K562 (cell line): Measurements from ENCODE around the gene TBC1D16. TPM values are rescaled to one million over a fixed set of nuclear protein-coding genes. Genes with fewer than 3 reads are reported as not detected.

Experiments
- ATAC-seq: fragments of 200-7000 bp; cut with Tn5 transposase; 3 replicates; pipeline ENCODE4 v1.9.1; 2020; ENCODE audit warnings: moderate library complexity
- BruUV-seq: library from RNA; stranded (reverse); fragments of 400-500 nt; replicated peaks from 2 replicates; lab custom pipeline; 2021; lab: Mats Ljungman, UMichigan
- CTCF ChIA-PET: fragments of 300-600 bp; formaldehyde crosslinking; extraction: SDS; loops from one replicate; lab custom pipeline; 2021; ENCODE audit warnings: low intra/inter-chr PET ratio; lab: Yijun Ruan, JAX
- POLR2A ChIA-PET: fragments of 300-600, 350-650 bp; sonication (Branson Sonifier 250); formaldehyde crosslinking; extraction: SDS; loops from one replicate; lab custom pipeline; 2021; ENCODE audit warnings: antibody characterized with exemption, inconsistent platforms; lab: Yijun Ruan, JAX
- DNase-seq, 4 experiments: peaks; one replicate each; pipeline versions ENCODE4 v3.0.0 to v3.0.0-alpha.2; 2011 to 2018; ENCODE audit warnings: low spot score in 3 of 4, mixed read lengths in 3 of 4; ENCODE audit errors: extremely low read depth in 1 of 4
- FAIRE-seq: peaks from 2 replicates; lab custom pipeline; 2011; peaks lifted over from hg19 to GRCh38; lab: Jason Lieb, UNC
- H2AFZ ChIP-seq: 2 replicates; pipeline ENCODE4 v1.6.0; 2011; ENCODE audit warnings: low read depth, low read length, control low read depth, inconsistent platforms
- H3K27ac ChIP-seq: fragments of 200-600 bp; 3 replicates; pipeline ENCODE4 v1.8.0; 2011; ENCODE audit warnings: low read depth, mild to moderate bottlenecking, control low read depth, inconsistent platforms, low read length, moderate library complexity, mixed read lengths; ENCODE audit errors: extremely low read depth
- H3K27me3 ChIP-seq, 2 experiments: fragments of 300-600 bp in 1 of 2; 2 replicates in 1 of 2; 3 replicates in 1 of 2; pipeline versions ENCODE4 v1.6.0 to v1.8.0; 2011; ENCODE audit warnings: inconsistent platforms in 2 of 2, low read length in 2 of 2, mild to moderate bottlenecking in 1 of 2, mixed read lengths in 1 of 2, moderate library complexity in 1 of 2; ENCODE audit not compliant: control insufficient read depth in 2 of 2, insufficient read depth in 2 of 2
- H3K36me3 ChIP-seq: fragments of 300-600 bp; 3 replicates; pipeline ENCODE4 v1.8.0; 2011; ENCODE audit warnings: mild to moderate bottlenecking, low read length, inconsistent platforms; ENCODE audit not compliant: control insufficient read depth, insufficient read depth
- H3K4me1 ChIP-seq, 2 experiments: fragments of 200-600 bp in 1 of 2; replicated peaks in 1 of 2; 2 replicates in 1 of 2; 3 replicates in 1 of 2; pipeline versions ENCODE4 v1.5.1 to v1.8.0; 2011; ENCODE audit warnings: inconsistent platforms in 2 of 2, low read length in 2 of 2, mild to moderate bottlenecking in 1 of 2, mixed read lengths in 1 of 2, moderate library complexity in 1 of 2; ENCODE audit not compliant: control insufficient read depth in 2 of 2, insufficient read depth in 2 of 2
- H3K4me2 ChIP-seq: 2 replicates; pipeline ENCODE4 v1.6.1; 2011; ENCODE audit warnings: low read length, control low read depth, inconsistent platforms, mixed read lengths; ENCODE audit not compliant: insufficient read depth
- H3K4me3 ChIP-seq: fragments of 200-600 bp; sonication (generic), shearing (Covaris generic); 2 replicates; pipeline ENCODE4 v1.5.1; 2016; ENCODE audit warnings: control low read depth, inconsistent platforms
- H3K79me2 ChIP-seq: fragments of 200-600 bp; 3 replicates; pipeline ENCODE4 v1.8.0; 2011; ENCODE audit warnings: low read length, inconsistent platforms; ENCODE audit not compliant: control insufficient read depth, insufficient read depth
- H3K9ac ChIP-seq, 2 experiments: 2 replicates each; pipeline versions ENCODE4 v1.6.0 to v1.6.1; 2011; ENCODE audit warnings: low read depth in 2 of 2, low read length in 2 of 2, control low read depth in 1 of 2, inconsistent platforms in 1 of 2, mild to moderate bottlenecking in 1 of 2, mixed read lengths in 1 of 2; ENCODE audit not compliant: insufficient read depth in 1 of 2
- H3K9me1 ChIP-seq: one replicate; pipeline ENCODE4 v1.6.0; 2011; ENCODE audit warnings: inconsistent platforms, mild to moderate bottlenecking, low read length, moderate library complexity; ENCODE audit not compliant: control insufficient read depth, insufficient read depth
- H3K9me3 ChIP-seq: replicated peaks from 2 replicates; pipeline ENCODE4 v1.5.1; 2011; ENCODE audit warnings: low read depth, low read length, inconsistent platforms; ENCODE audit not compliant: control insufficient read depth, insufficient read depth
- H4K20me1 ChIP-seq: replicated peaks from 2 replicates; pipeline ENCODE4 v1.6.1; 2011; ENCODE audit warnings: low read length, inconsistent platforms, mixed read lengths; ENCODE audit not compliant: control insufficient read depth, insufficient read depth
- CREM ChIP-seq: IDR thresholded peaks from 2 replicates; pipeline ENCODE4 v1.6.1; 2014; ENCODE audit warnings: antibody characterized with exemption, low read depth
- JUND ChIP-seq, 2 experiments: IDR thresholded peaks; 2 replicates in 1 of 2; 3 replicates in 1 of 2; pipeline ENCODE4 v1.6.1; 2011; ENCODE audit warnings: borderline replicate concordance in 2 of 2, low read depth in 2 of 2, low read length in 2 of 2, improper control_type of control experiment in 1 of 2, missing biosample characterization in 1 of 2, missing genetic modification characterization in 1 of 2, missing genetic modification reagents in 1 of 2
- L3MBTL2 ChIP-seq: fragments of 450-650 bp; IDR thresholded peaks from 2 replicates; pipeline ENCODE4 v1.6.1; 2016; ENCODE audit warnings: mild to moderate bottlenecking, moderate library complexity
- OTX1 ChIP-seq: fragments of 450-650 bp; formaldehyde crosslinking; IDR thresholded peaks from 2 replicates; pipeline ENCODE4 v1.4.0; 2022; ENCODE audit warnings: mild to moderate bottlenecking
- RFX1 ChIP-seq: fragments of 450-650 bp; IDR thresholded peaks from 2 replicates; pipeline ENCODE4 v1.6.1; 2016; ENCODE audit warnings: mild to moderate bottlenecking, moderate library complexity
- SREBF2 ChIP-seq: sonication (generic); formaldehyde crosslinking; IDR thresholded peaks from 2 replicates; pipeline ENCODE4 v1.4.0; 2020; ENCODE audit warnings: mild to moderate bottlenecking, missing genetic modification reagents
- TRIM28 ChIP-seq: fragments of 450-650 bp; IDR thresholded peaks from 2 replicates; pipeline ENCODE4 v1.6.1; 2017
- YBX1 ChIP-seq: fragments of 450-650 bp; IDR thresholded peaks from 2 replicates; pipeline ENCODE4 v1.7.1; 2016; ENCODE audit warnings: mild to moderate bottlenecking
- ZBTB5 ChIP-seq: fragments of 450-650 bp; IDR thresholded peaks from 2 replicates; pipeline ENCODE4 v1.6.1; 2017; ENCODE audit warnings: antibody characterized with exemption
- ZNF140 ChIP-seq: fragments of 250-450 bp; sonication (Bioruptor Pico); IDR thresholded peaks from 2 replicates; pipeline ENCODE4 v1.8.0; 2021; ENCODE audit warnings: moderate library complexity, mild to moderate bottlenecking, inconsistent platforms
- WGBS: fragments of 100-300 bp; shearing (Covaris generic); methylation state at CpG from one replicate; pipeline ENCODE4 v1.1.6; 2016; ENCODE audit warnings: low coverage, mixed read lengths; ENCODE audit not compliant: insufficient coverage; ENCODE audit errors: missing lambda C conversion rate; 5-methylcytosine and 5-hydroxymethylcytosine counted together
- in situ Hi-C: fragments of 300-500 bp; cut with MboI; formaldehyde crosslinking; loops from 4 replicates; pipeline ENCODE4 v1.15.0; 2018; ENCODE audit warnings: inconsistent platforms, mixed read lengths
- intact Hi-C: fragments of 100-400 bp; cut with micrococcal nuclease; formaldehyde crosslinking; loops from 2 replicates; pipeline ENCODE4 v1.14.2; 2022
- polyA plus RNA-seq, 8 experiments: library from polyadenylated mRNA; depleted of rRNA in 4 of 8; stranded (reverse) in 5 of 8; unstranded in 3 of 8; fragments of >200 nt; fragmentation: Nextera tagmentation in 2 of 8; fragmentation: Illumina TruSeq in 1 of 8; extraction: Ambion mirVana in 2 of 8; extraction: Trizol in 1 of 8; gene quantifications; 2 replicates each; pipeline versions ENCODE4 v1.2.1 to v1.2.3, GENCODE V29; 2011 to 2014; ENCODE audit warnings: inconsistent platforms in 1 of 8, missing spikeins in 1 of 8
- total RNA-seq, 7 experiments: library from RNA; depleted of rRNA in 6 of 7; stranded (reverse); fragments of >200 nt in 6 of 7; fragmentation: Illumina TruSeq in 2 of 7; extraction: Trizol in 2 of 7; gene quantifications; 2 replicates each; pipeline versions ENCODE4 v1.2.1 to v1.2.3, GENCODE V29; 2011 to 2021; ENCODE audit warnings: low replicate concordance in 1 of 7
- TF ChIP-seq, protein P1 (sequence below): sonication (generic); formaldehyde crosslinking; IDR thresholded peaks from 2 replicates; pipeline ENCODE4 v1.8.1; 2023; ENCODE audit warnings: mild to moderate bottlenecking, missing genetic modification reagents, moderate library complexity
- TF ChIP-seq, protein P2 (sequence below): fragments of 200-400 bp; formaldehyde crosslinking; IDR thresholded peaks from 2 replicates; pipeline ENCODE4 v1.6.1; 2017; ENCODE audit warnings: mild to moderate bottlenecking, low read depth, low read length, moderate library complexity

The TBC1D16 gene
- total and polyA plus RNA-seq, 9 of the 15 experiments (the other 6 are each of a cell fraction or from before 2014, with no cell fraction given), result 0.01 to 0.20 (median 0.03) TPM; not detected in 1

- Histone ChIP-seq H3K27ac (no peak overlapping the region), H4K20me1 (peaks cover 4% of the 10 kb centered on the region; the same call in 1 of the 2 replicates), H3K4me3 (no peak overlapping the region), H3K79me2 (no peaks in the 10 kb centered on the region), H3K9ac (no peak overlapping the region), H3K36me3 (no peaks in the 10 kb centered on the region), H3K9me3 (no peaks in the 10 kb centered on the region), H3K9me1 (no peaks in the 10 kb centered on the region), H3K27me3 (peaks cover 17 to 66% of the 10 kb centered on the region in 2 experiments; a peak in 3 of 5 replicates), H3K4me1 (peaks cover 0 to 14% of the 10 kb centered on the region in 2 experiments; a peak in 2 of 5 replicates), H3K4me2 (no peak overlapping the region), H2AFZ (no peak overlapping the region)
- ATAC-seq (no peak), FAIRE-seq (no peak), DNase-seq (no peak)
- intact Hi-C loops, result no loop called here
- no TSS peak for BruUV-seq
- TF ChIP-seq ZBTB5 (no peak), JUND (IDR thresholded peaks at IDR 0.05; ENCODE audit: borderline replicate concordance, low read depth, low read length) (no peak), JUND (tag; IDR thresholded peaks at IDR 0.05; ENCODE audit: borderline replicate concordance, low read depth, low read length) (no peak), SREBF2 (CRISPR knock-in tag) (no peak), YBX1 (no peak), ZNF140 (no peak), CREM (no peak), L3MBTL2 (no peak), RFX1 (no peak), OTX1 (no peak), TRIM28 (no peak)
- TF ChIP-seq, protein P1, sequence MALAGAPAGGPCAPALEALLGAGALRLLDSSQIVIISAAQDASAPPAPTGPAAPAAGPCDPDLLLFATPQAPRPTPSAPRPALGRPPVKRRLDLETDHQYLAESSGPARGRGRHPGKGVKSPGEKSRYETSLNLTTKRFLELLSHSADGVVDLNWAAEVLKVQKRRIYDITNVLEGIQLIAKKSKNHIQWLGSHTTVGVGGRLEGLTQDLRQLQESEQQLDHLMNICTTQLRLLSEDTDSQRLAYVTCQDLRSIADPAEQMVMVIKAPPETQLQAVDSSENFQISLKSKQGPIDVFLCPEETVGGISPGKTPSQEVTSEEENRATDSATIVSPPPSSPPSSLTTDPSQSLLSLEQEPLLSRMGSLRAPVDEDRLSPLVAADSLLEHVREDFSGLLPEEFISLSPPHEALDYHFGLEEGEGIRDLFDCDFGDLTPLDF, result no peak
- TF ChIP-seq, protein P2, sequence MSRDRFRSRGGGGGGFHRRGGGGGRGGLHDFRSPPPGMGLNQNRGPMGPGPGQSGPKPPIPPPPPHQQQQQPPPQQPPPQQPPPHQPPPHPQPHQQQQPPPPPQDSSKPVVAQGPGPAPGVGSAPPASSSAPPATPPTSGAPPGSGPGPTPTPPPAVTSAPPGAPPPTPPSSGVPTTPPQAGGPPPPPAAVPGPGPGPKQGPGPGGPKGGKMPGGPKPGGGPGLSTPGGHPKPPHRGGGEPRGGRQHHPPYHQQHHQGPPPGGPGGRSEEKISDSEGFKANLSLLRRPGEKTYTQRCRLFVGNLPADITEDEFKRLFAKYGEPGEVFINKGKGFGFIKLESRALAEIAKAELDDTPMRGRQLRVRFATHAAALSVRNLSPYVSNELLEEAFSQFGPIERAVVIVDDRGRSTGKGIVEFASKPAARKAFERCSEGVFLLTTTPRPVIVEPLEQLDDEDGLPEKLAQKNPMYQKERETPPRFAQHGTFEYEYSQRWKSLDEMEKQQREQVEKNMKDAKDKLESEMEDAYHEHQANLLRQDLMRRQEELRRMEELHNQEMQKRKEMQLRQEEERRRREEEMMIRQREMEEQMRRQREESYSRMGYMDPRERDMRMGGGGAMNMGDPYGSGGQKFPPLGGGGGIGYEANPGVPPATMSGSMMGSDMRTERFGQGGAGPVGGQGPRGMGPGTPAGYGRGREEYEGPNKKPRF, result no peak
- ChIA-PET CTCF (no interaction called here), POLR2A (interaction anchor here (0.7 to 1.1 kb wide), 2 partner anchors 13 to 51 kb away, joined by 3 read pairs; no protein-coding TSS in a partner anchor)
- in situ Hi-C loops, result no loop called here
- WGBS, result 2% methylated on average over 10 of the region's 10 CpGs
Measured at GRCh38 chr17:79932451-79933306, 103.0 kb downstream of the TBC1D16 start.
